C4-2B (cell line): Measurements from ENCODE around the gene GRIN2D.

Source experiments
- ZFX ChIP-seq: fragments of 450-650 bp; IDR thresholded peaks from 2 replicates; pipeline ENCODE4 v1.6.1; 2017
- TF ChIP-seq, protein P1 (sequence below): fragments of 450-650 bp; conservative IDR thresholded peaks from 2 replicates; pipeline ENCODE4 v1.5.1; 2017; ENCODE audit warnings: mild to moderate bottlenecking

GRCh38 chr19:48382286-48382685 lies 11.2 kb upstream of the GRIN2D start:
- TF ChIP-seq, protein P1, sequence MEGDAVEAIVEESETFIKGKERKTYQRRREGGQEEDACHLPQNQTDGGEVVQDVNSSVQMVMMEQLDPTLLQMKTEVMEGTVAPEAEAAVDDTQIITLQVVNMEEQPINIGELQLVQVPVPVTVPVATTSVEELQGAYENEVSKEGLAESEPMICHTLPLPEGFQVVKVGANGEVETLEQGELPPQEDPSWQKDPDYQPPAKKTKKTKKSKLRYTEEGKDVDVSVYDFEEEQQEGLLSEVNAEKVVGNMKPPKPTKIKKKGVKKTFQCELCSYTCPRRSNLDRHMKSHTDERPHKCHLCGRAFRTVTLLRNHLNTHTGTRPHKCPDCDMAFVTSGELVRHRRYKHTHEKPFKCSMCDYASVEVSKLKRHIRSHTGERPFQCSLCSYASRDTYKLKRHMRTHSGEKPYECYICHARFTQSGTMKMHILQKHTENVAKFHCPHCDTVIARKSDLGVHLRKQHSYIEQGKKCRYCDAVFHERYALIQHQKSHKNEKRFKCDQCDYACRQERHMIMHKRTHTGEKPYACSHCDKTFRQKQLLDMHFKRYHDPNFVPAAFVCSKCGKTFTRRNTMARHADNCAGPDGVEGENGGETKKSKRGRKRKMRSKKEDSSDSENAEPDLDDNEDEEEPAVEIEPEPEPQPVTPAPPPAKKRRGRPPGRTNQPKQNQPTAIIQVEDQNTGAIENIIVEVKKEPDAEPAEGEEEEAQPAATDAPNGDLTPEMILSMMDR: no peak
- TF ChIP-seq ZFX: no peak
